ENCODE measurements around the gene FAM240A. TPM values are rescaled to one million over a fixed set of nuclear protein-coding genes. Genes with fewer than 3 reads are reported as not detected.

Gene FAM240A
- total RNA-seq, 1 donor from 2014 or later, result not detected

- Histone ChIP-seq H3F3A (ENCODE audit: low read depth) (no peaks in the 10 kb centered on the region), H3K9ac (no peak overlapping the region), H4K20me1 (ENCODE audit: low read depth) (no peaks in the 10 kb centered on the region), H2AFZ (replicated peaks) (peak overlapping the region; percentile 79), H3K9me3 (ENCODE audit: low read depth) (no peaks in the 10 kb centered on the region), H3K4me3 (no peak overlapping the region), H3K4me2 (no peak overlapping the region), H3K4me1 (no peaks in the 10 kb centered on the region), H3K27me3 (no peaks in the 10 kb centered on the region), H3K79me2 (ENCODE audit: low read depth) (no peaks in the 10 kb centered on the region), H3K27ac (no peak overlapping the region), H3K36me3 (no peaks in the 10 kb centered on the region)
- TF ChIP-seq CTCF (IDR thresholded peaks at IDR 0.05) (no peak), EZH2 (IDR thresholded peaks at IDR 0.05) (no peak), EZH2phosphoT487 (IDR thresholded peaks at IDR 0.05) (no peak)
- Mint-ChIP-seq H3K27ac (peak overlapping the region; percentile 76), H3K4me1 (peaks cover 18% of the 10 kb centered on the region), H3K9me3 (no peaks in the 10 kb centered on the region), H3K4me3 (peak overlapping the region; percentile 60), H3K36me3 (no peaks in the 10 kb centered on the region), H3K27me3 (ENCODE audit: insufficient read depth, low read depth) (peaks cover 12% of the 10 kb centered on the region)
- no peak for DNase-seq (ENCODE audit: low spot score)
Observed at GRCh38 chr3:46613313-46614005, 1.1 kb downstream of the FAM240A start.

GRCh38 chr3:46614431-46614830 is 2.1 kb downstream of the FAM240A start:
- no peak overlapping the region for H3K4me3 Mint-ChIP-seq
- Histone ChIP-seq H3K79me2 (ENCODE audit: low read depth) (no peaks in the 10 kb centered on the region), H3K36me3 (no peaks in the 10 kb centered on the region), H3K4me3 (no peak overlapping the region), H3K9me3 (ENCODE audit: low read depth) (no peaks in the 10 kb centered on the region), H3K27me3 (no peaks in the 10 kb centered on the region), H3K27ac (no peak overlapping the region), H4K20me1 (ENCODE audit: low read depth) (no peaks in the 10 kb centered on the region), H2AFZ (replicated peaks) (no peak overlapping the region), H3K9ac (no peak overlapping the region), H3K4me1 (no peaks in the 10 kb centered on the region), H3K4me2 (no peak overlapping the region), H3F3A (ENCODE audit: low read depth) (no peaks in the 10 kb centered on the region)
- no peaks in the 10 kb centered on the region for H3K36me3 Mint-ChIP-seq
- H3K9me3 Mint-ChIP-seq, result no peaks in the 10 kb centered on the region
- no peak for DNase-seq (ENCODE audit: low spot score)
- peaks cover 15% of the 10 kb centered on the region for H3K27me3 Mint-ChIP-seq (ENCODE audit: insufficient read depth, low read depth)
- H3K27ac Mint-ChIP-seq, result no peak overlapping the region
- peaks cover 17% of the 10 kb centered on the region for H3K4me1 Mint-ChIP-seq
- no peak for TF ChIP-seq EZH2phosphoT487 (IDR thresholded peaks at IDR 0.05)
- no peak for TF ChIP-seq EZH2 (IDR thresholded peaks at IDR 0.05)
- no peak for TF ChIP-seq CTCF (IDR thresholded peaks at IDR 0.05)

GRCh38 chr3:46615050-46615775 is 2.9 kb downstream of the FAM240A start:
- H3K4me3 Mint-ChIP-seq, result no peak overlapping the region
- Histone ChIP-seq H3F3A (ENCODE audit: low read depth) (no peaks in the 10 kb centered on the region), H3K9ac (no peak overlapping the region), H3K4me3 (no peak overlapping the region), H3K27me3 (no peaks in the 10 kb centered on the region), H3K9me3 (ENCODE audit: low read depth) (no peaks in the 10 kb centered on the region), H3K4me1 (peaks cover 2% of the 10 kb centered on the region), H3K36me3 (no peaks in the 10 kb centered on the region), H3K27ac (no peak overlapping the region), H3K79me2 (ENCODE audit: low read depth) (no peaks in the 10 kb centered on the region), H3K4me2 (no peak overlapping the region), H2AFZ (replicated peaks) (no peak overlapping the region), H4K20me1 (ENCODE audit: low read depth) (no peaks in the 10 kb centered on the region)
- H3K4me1 Mint-ChIP-seq, result peaks cover 18% of the 10 kb centered on the region
- H3K27me3 Mint-ChIP-seq (ENCODE audit: insufficient read depth, low read depth), result peaks cover 17% of the 10 kb centered on the region
- H3K27ac Mint-ChIP-seq, result no peak overlapping the region
- H3K36me3 Mint-ChIP-seq, result no peaks in the 10 kb centered on the region
- TF ChIP-seq EZH2phosphoT487 (IDR thresholded peaks at IDR 0.05), result no peak
- TF ChIP-seq EZH2 (IDR thresholded peaks at IDR 0.05), result no peak
- no peak for TF ChIP-seq CTCF (IDR thresholded peaks at IDR 0.05)
- DNase-seq (ENCODE audit: low spot score), result no peak
- H3K9me3 Mint-ChIP-seq, result no peaks in the 10 kb centered on the region
